ENCODE data around the gene TP53INP2.

GRCh38 chr20:34755367-34755766 lies 51.2 kb downstream of the TP53INP2 start:
- TF ChIP-seq POLR2AphosphoS5 (IDR thresholded peaks at IDR 0.05; ENCODE audit: borderline replicate concordance, low read depth, low read length), result no peak
- TF ChIP-seq FOXP2 (optimal IDR thresholded peaks at IDR 0.05; ENCODE audit: control extremely low read depth, extremely low read length, insufficient read depth), result no peak
- TF ChIP-seq EZH2 (IDR thresholded peaks at IDR 0.05), result no peak
